Type B pancreatic cell (in vitro differentiated cells): ENCODE results near the gene TWIST2. TPM values are rescaled to one million over a fixed set of nuclear protein-coding genes. Genes with fewer than 3 reads are reported as not detected.

ENCODE experiments used
- DNase-seq: peaks from one replicate; pipeline ENCODE4 v3.0.0; 2021; ENCODE audit warnings: mixed read lengths; ENCODE audit not compliant: unreplicated experiment; ENCODE audit errors: extremely low spot score
- H3K27ac Mint-ChIP-seq: 2 replicates; pipeline ENCODE4 v1.8.0; 2021; ENCODE audit warnings: mild to moderate bottlenecking, mixed read lengths
- H3K27me3 Mint-ChIP-seq: 2 replicates; pipeline ENCODE4 v1.8.0; 2021; ENCODE audit warnings: mixed read lengths
- H3K36me3 Mint-ChIP-seq: 2 replicates; pipeline ENCODE4 v1.8.0; 2021; ENCODE audit warnings: mixed read lengths
- H3K4me1 Mint-ChIP-seq: one replicate; pipeline ENCODE4 v1.8.0; 2021; ENCODE audit warnings: mixed read lengths; ENCODE audit not compliant: unreplicated experiment
- H3K4me3 Mint-ChIP-seq: 2 replicates; pipeline ENCODE4 v1.8.0; 2021; ENCODE audit warnings: mild to moderate bottlenecking, mixed read lengths
- H3K9me3 Mint-ChIP-seq: 2 replicates; pipeline ENCODE4 v1.8.0; 2021; ENCODE audit warnings: mixed read lengths
- total RNA-seq: library from RNA; stranded (reverse); gene quantifications from 2 replicates; pipeline ENCODE4 v1.2.1, GENCODE V29; 2021; ENCODE audit warnings: low replicate concordance
- TF ChIP-seq, protein P1 (sequence below): fragments of 200-600 bp; sonication (generic); conservative IDR thresholded peaks from 2 replicates; pipeline ENCODE4 v1.5.0; 2021; ENCODE audit warnings: antibody characterized with exemption, mild to moderate bottlenecking

Gene TWIST2
- total RNA-seq, 1 donor from 2014 or later: 27.3 TPM

DNA sequence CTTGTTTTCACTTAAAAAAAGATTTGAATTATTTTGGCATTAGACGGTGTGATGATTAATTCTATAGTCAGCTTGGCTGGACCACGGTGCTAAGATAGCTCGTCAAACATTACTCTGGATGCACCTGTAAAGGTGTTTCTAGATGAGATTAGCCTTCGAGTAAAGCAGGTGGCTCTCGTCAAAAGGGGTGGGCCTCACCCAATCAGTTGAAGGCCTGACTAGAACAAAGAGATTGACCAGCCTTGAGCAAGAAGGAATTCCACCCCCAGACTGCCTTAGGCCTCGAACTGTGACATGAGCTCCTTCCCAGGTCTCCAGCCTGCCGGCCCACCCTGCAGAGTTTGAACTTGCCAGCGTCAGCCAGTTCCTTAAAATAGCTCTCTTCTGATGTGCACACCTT, 73.4 kb downstream of the TWIST2 start:
- peaks cover 18% of the 10 kb centered on the region for H3K27me3 Mint-ChIP-seq
- no peak overlapping the region for H3K27ac Mint-ChIP-seq
- no peaks in the 10 kb centered on the region for H3K9me3 Mint-ChIP-seq
- no peak overlapping the region for H3K4me3 Mint-ChIP-seq
- DNase-seq: no peak
- peaks cover 9% of the 10 kb centered on the region for H3K4me1 Mint-ChIP-seq
- H3K36me3 Mint-ChIP-seq: no peaks in the 10 kb centered on the region
- TF ChIP-seq, protein P1, sequence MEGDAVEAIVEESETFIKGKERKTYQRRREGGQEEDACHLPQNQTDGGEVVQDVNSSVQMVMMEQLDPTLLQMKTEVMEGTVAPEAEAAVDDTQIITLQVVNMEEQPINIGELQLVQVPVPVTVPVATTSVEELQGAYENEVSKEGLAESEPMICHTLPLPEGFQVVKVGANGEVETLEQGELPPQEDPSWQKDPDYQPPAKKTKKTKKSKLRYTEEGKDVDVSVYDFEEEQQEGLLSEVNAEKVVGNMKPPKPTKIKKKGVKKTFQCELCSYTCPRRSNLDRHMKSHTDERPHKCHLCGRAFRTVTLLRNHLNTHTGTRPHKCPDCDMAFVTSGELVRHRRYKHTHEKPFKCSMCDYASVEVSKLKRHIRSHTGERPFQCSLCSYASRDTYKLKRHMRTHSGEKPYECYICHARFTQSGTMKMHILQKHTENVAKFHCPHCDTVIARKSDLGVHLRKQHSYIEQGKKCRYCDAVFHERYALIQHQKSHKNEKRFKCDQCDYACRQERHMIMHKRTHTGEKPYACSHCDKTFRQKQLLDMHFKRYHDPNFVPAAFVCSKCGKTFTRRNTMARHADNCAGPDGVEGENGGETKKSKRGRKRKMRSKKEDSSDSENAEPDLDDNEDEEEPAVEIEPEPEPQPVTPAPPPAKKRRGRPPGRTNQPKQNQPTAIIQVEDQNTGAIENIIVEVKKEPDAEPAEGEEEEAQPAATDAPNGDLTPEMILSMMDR: no peak

GRCh38 chr2:238921681-238922319, 73.9 kb downstream of the TWIST2 start:
- TF ChIP-seq, protein P1: no peak
- peaks cover 18% of the 10 kb centered on the region for H3K27me3 Mint-ChIP-seq
- H3K27ac Mint-ChIP-seq: no peak overlapping the region

GRCh38 chr2:238922435-238922834, 74.5 kb downstream of the TWIST2 start:
- no peak for DNase-seq
- no peaks in the 10 kb centered on the region for H3K36me3 Mint-ChIP-seq
- H3K4me3 Mint-ChIP-seq: no peak overlapping the region
- peaks cover 18% of the 10 kb centered on the region for H3K27me3 Mint-ChIP-seq
- H3K4me1 Mint-ChIP-seq: peaks cover 12% of the 10 kb centered on the region
- no peaks in the 10 kb centered on the region for H3K9me3 Mint-ChIP-seq
- TF ChIP-seq, protein P1: no peak
- H3K27ac Mint-ChIP-seq: no peak overlapping the region

More at GRCh38 chr2:238921681-238922319, 73.9 kb downstream of the TWIST2 start:
- DNase-seq: no peak
- Mint-ChIP-seq H3K4me3 (no peak overlapping the region), H3K4me1 (peaks cover 12% of the 10 kb centered on the region), H3K9me3 (no peaks in the 10 kb centered on the region), H3K36me3 (no peaks in the 10 kb centered on the region)

- peaks cover 12% of the 10 kb centered on the region for H3K4me1 Mint-ChIP-seq
- H3K27me3 Mint-ChIP-seq: peaks cover 10% of the 10 kb centered on the region
- no peak for DNase-seq
- H3K36me3 Mint-ChIP-seq: no peaks in the 10 kb centered on the region
- H3K4me3 Mint-ChIP-seq: no peak overlapping the region
- TF ChIP-seq, protein P1: no peak
- no peaks in the 10 kb centered on the region for H3K9me3 Mint-ChIP-seq
- H3K27ac Mint-ChIP-seq: no peak overlapping the region
Observed at GRCh38 chr2:238924032-238924431, 76.1 kb downstream of the TWIST2 start.

GRCh38 chr2:238924796-238925195, 76.9 kb downstream of the TWIST2 start:
- Mint-ChIP-seq H3K4me3 (no peak overlapping the region), H3K9me3 (no peaks in the 10 kb centered on the region), H3K27ac (no peak overlapping the region), H3K4me1 (peaks cover 12% of the 10 kb centered on the region), H3K27me3 (peaks cover 9% of the 10 kb centered on the region), H3K36me3 (no peaks in the 10 kb centered on the region)
- TF ChIP-seq, protein P1: no peak
- no peak for DNase-seq
